Fibroblast of lung (primary cell): ENCODE results near the gene PDLIM7. TPM values are rescaled to one million over a fixed set of nuclear protein-coding genes. Genes with fewer than 3 reads are reported as not detected.
A peak's percentile ranks its signal among the peaks of the same experiment; 100 is the strongest.

ENCODE experiments used
- DNase-seq, 2 donors: peaks; one replicate each; pipeline versions ENCODE4 v3.0.0 to v3.0.0-alpha.2; 2010; ENCODE audit warnings: low read depth in 2 of 2
- H2AFZ ChIP-seq: 2 replicates; pipeline ENCODE4 v1.5.1; 2012; ENCODE audit warnings: low read length, control low read depth, inconsistent platforms
- H3K27ac ChIP-seq: 2 replicates; pipeline ENCODE4 v1.5.1; 2011; ENCODE audit warnings: low read length, control low read depth; ENCODE audit not compliant: insufficient read depth
- H3K27me3 ChIP-seq: 2 replicates; pipeline ENCODE4 v1.5.1; 2011; ENCODE audit warnings: mild to moderate bottlenecking, low read length; ENCODE audit not compliant: control insufficient read depth, insufficient read depth
- H3K36me3 ChIP-seq: 2 replicates; pipeline ENCODE4 v1.5.1; 2011; ENCODE audit warnings: low read length; ENCODE audit not compliant: control insufficient read depth, insufficient read depth
- H3K4me1 ChIP-seq: 2 replicates; pipeline ENCODE4 v1.5.1; 2011; ENCODE audit warnings: low read length; ENCODE audit not compliant: control insufficient read depth, insufficient read depth; ENCODE audit errors: extremely low read depth
- H3K4me2 ChIP-seq: 2 replicates; pipeline ENCODE4 v1.5.1; 2011; ENCODE audit warnings: low read length, control low read depth; ENCODE audit not compliant: insufficient read depth; ENCODE audit errors: extremely low read depth
- H3K4me3 ChIP-seq, 4 experiments: fragments of 200-600 bp in 1 of 4; sonication (generic) in 1 of 4; replicated peaks in 1 of 4; 2 replicates each; pipeline ENCODE4 v1.5.1; 2011 to 2016; ENCODE audit warnings: low read length in 4 of 4, low read depth in 3 of 4, mild to moderate bottlenecking in 3 of 4, control low read depth in 2 of 4, inconsistent platforms in 1 of 4, mixed read lengths in 1 of 4; ENCODE audit not compliant: insufficient read depth in 1 of 4; ENCODE audit errors: control extremely low read depth in 1 of 4
- H3K79me2 ChIP-seq: 2 replicates; pipeline ENCODE4 v1.5.1; 2012; ENCODE audit warnings: mild to moderate bottlenecking, low read length, inconsistent platforms; ENCODE audit not compliant: control insufficient read depth, insufficient read depth
- H3K9ac ChIP-seq: 2 replicates; pipeline ENCODE4 v1.5.1; 2011; ENCODE audit warnings: mild to moderate bottlenecking, low read length, control low read depth; ENCODE audit not compliant: insufficient read depth
- H3K9me3 ChIP-seq: 2 replicates; pipeline ENCODE4 v1.5.1; 2012; ENCODE audit warnings: low read depth, low read length; ENCODE audit not compliant: control insufficient read depth, insufficient read depth
- H4K20me1 ChIP-seq: 2 replicates; pipeline ENCODE4 v1.5.1; 2011; ENCODE audit warnings: low read length; ENCODE audit not compliant: control insufficient read depth, insufficient read depth; ENCODE audit errors: extremely low read depth
- EZH2 ChIP-seq: IDR thresholded peaks from 2 replicates; pipeline ENCODE4 v1.5.1; 2012; ENCODE audit warnings: low read length, control low read depth, mild to moderate bottlenecking; ENCODE audit errors: missing control alignments
- polyA plus RNA-seq, 2 donors: library from polyadenylated mRNA; depleted of rRNA in 1 of 2; stranded (reverse) in 1 of 2; unstranded in 1 of 2; fragments of >200 nt; gene quantifications; 2 replicates each; pipeline ENCODE4 v1.2.1, GENCODE V29; 2011 to 2012; ENCODE audit warnings: missing spikeins in 1 of 2
- total RNA-seq: library from RNA; depleted of rRNA; stranded (reverse); fragments of >200 nt; gene quantifications from 2 replicates; pipeline ENCODE4 v1.2.1, GENCODE V29; 2014
- TF ChIP-seq, protein P1 (sequence below), 2 donors: IDR thresholded peaks in 1 of 2; conservative IDR thresholded peaks in 1 of 2; 1 replicate in 1 of 2; 2 replicates in 1 of 2; pipeline ENCODE4 v1.5.1; 2011 to 2012; ENCODE audit warnings: low read length in 2 of 2, control low read depth in 1 of 2, inconsistent platforms in 1 of 2, low read depth in 1 of 2, mild to moderate bottlenecking in 1 of 2

Gene PDLIM7
- total and polyA plus RNA-seq, 2 donors (not counting 1 experiment from before 2014, with no cell fraction given), result 65.2 to 245 TPM

DNA sequence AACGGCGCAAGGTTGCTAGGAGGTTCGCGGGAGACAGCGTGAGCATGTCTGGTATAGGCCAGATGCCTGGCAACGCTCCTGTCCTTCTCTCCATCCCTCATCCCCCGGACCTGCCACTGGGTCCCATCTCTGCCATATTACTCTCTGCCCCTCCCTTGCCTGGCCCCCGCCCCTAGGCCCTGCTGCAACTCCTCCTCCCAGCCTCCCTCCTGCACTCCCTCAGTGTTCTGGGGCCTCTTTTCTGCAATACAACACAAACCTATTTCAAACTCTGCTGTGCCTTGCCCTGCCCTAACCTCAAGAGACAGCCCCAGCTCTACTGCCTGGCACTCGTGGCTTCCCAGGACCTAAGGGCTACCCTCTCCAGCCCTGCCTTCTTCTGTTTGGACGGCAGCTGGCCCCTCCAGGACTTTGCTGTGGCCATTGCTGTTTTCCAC, 15.0 kb downstream of the PDLIM7 start:
- no peaks in the 10 kb centered on the region for H4K20me1 ChIP-seq
- H3K36me3 ChIP-seq, result peaks cover 43% of the 10 kb centered on the region
- H3K27me3 ChIP-seq, result no peaks in the 10 kb centered on the region
- H3K9me3 ChIP-seq, result no peaks in the 10 kb centered on the region
- H3K4me1 ChIP-seq, result peaks cover 21% of the 10 kb centered on the region
- no peak overlapping the region for H3K9ac ChIP-seq
- no peak for TF ChIP-seq EZH2
- TF ChIP-seq, protein P1, sequence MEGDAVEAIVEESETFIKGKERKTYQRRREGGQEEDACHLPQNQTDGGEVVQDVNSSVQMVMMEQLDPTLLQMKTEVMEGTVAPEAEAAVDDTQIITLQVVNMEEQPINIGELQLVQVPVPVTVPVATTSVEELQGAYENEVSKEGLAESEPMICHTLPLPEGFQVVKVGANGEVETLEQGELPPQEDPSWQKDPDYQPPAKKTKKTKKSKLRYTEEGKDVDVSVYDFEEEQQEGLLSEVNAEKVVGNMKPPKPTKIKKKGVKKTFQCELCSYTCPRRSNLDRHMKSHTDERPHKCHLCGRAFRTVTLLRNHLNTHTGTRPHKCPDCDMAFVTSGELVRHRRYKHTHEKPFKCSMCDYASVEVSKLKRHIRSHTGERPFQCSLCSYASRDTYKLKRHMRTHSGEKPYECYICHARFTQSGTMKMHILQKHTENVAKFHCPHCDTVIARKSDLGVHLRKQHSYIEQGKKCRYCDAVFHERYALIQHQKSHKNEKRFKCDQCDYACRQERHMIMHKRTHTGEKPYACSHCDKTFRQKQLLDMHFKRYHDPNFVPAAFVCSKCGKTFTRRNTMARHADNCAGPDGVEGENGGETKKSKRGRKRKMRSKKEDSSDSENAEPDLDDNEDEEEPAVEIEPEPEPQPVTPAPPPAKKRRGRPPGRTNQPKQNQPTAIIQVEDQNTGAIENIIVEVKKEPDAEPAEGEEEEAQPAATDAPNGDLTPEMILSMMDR (conservative IDR thresholded peaks at IDR 0.05 in 1 of 2, IDR thresholded peaks at IDR 0.05 in 1 of 2; ENCODE audit: low read depth in 1 of 2, low read length in 2 of 2), result no peak
- no peak overlapping the region for H3K4me2 ChIP-seq
- H2AFZ ChIP-seq, result no peak overlapping the region
- no peak overlapping the region for H3K27ac ChIP-seq
- DNase-seq, result no peak
- no peak overlapping the region for H3K4me3 ChIP-seq
- H3K79me2 ChIP-seq, result peaks cover 1% of the 10 kb centered on the region

DNA sequence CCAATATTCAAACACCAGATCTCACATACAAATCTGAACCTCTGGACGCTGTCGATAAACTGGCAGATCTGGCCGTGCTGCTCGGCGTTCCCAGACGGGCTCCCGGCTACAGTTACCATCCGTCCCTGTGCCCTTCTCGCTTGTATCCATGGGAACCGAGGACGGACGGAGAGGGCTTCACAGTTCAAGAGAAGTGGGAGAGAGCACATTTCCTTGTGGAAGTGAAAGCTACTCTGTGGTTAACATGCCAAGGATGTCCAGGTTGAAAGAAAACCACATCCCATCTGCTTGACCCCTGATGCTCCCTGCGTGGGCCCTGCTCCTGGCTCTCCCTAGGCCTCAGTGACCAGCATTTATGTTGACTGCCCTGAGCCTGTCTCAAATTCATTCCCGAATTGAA, 17.6 kb downstream of the PDLIM7 start:
- H2AFZ ChIP-seq, result no peak overlapping the region
- TF ChIP-seq EZH2, result no peak
- TF ChIP-seq, protein P1 (conservative IDR thresholded peaks at IDR 0.05 in 1 of 2, IDR thresholded peaks at IDR 0.05 in 1 of 2; ENCODE audit: low read depth in 1 of 2, low read length in 2 of 2), result no peak
- H3K4me3 ChIP-seq, result no peak overlapping the region
- peak; percentile 62 to 74 for DNase-seq
- no peaks in the 10 kb centered on the region for H4K20me1 ChIP-seq
- H3K27me3 ChIP-seq, result no peaks in the 10 kb centered on the region
- peak overlapping the region; percentile 84 for H3K27ac ChIP-seq
- H3K9ac ChIP-seq, result no peak overlapping the region
- peaks cover 30% of the 10 kb centered on the region for H3K36me3 ChIP-seq
- no peaks in the 10 kb centered on the region for H3K79me2 ChIP-seq
- no peak overlapping the region for H3K4me2 ChIP-seq
- peaks cover 34% of the 10 kb centered on the region for H3K4me1 ChIP-seq
- H3K9me3 ChIP-seq, result no peaks in the 10 kb centered on the region

DNA sequence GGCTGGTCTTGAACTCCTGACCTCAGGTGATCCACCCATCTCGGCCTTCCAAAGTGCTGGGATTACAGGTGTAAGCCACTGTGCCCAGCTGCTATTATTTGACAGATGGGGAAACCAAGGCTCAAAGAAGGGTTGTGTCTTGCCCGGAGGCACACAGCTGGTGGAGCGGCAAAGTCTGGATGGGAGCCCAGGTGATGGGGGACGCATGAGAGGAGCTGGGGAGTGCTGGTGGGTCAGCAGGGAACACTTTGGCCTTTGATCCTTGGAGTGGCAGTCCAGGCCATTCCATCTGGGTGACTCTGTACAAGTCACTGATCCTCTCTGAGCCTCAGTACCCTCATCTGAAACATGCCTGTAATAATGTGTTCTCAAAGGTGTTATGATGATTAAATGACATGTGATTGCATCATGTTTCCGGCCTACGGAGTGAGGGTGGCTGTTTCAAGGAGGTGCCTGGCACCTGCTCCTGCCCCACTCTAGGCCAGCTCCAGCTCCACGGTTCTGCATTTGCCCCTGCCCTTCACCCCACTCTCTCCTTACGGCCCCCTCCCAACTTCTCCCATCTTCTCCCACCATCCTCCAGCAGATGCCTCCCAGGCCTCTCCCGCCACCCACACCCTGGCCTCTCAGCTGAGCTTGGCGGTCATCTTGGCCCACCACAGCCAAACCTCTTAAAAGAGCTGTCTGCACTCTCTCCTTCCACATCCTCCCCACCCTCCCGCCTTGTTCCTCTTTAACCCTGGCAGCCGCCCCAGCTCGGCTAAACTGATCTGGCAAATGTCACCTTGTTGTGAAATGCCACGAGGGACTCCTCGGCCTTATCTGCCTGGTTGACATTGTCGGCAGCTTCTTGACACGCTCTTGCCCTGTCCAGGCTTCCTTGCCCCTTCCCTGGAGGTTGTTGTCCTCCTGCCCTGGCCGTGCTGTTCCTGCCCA, 18.4 kb downstream of the PDLIM7 start:
- peak; percentile 55 to 70 for DNase-seq
- no peak overlapping the region for H2AFZ ChIP-seq
- no peak overlapping the region for H3K4me3 ChIP-seq
- H3K9me3 ChIP-seq, result no peaks in the 10 kb centered on the region
- TF ChIP-seq, protein P1 (conservative IDR thresholded peaks at IDR 0.05 in 1 of 2, IDR thresholded peaks at IDR 0.05 in 1 of 2; ENCODE audit: low read depth in 1 of 2, low read length in 2 of 2), result no peak
- no peak for TF ChIP-seq EZH2
- H3K27ac ChIP-seq, result peak overlapping the region; percentile 84
- no peaks in the 10 kb centered on the region for H3K79me2 ChIP-seq
- H3K27me3 ChIP-seq, result no peaks in the 10 kb centered on the region
- H3K4me2 ChIP-seq, result peak overlapping the region; percentile 54
- peaks cover 23% of the 10 kb centered on the region for H3K36me3 ChIP-seq
- H3K4me1 ChIP-seq, result peaks cover 34% of the 10 kb centered on the region
- no peak overlapping the region for H3K9ac ChIP-seq
- H4K20me1 ChIP-seq, result no peaks in the 10 kb centered on the region
